ENCODE results near the gene INSL3. TPM values are rescaled to one million over a fixed set of nuclear protein-coding genes. Genes with fewer than 3 reads are reported as not detected.

Gene INSL3
- total RNA-seq, 1 donor from 2014 or later: not detected

- Mint-ChIP-seq H3K27ac (ENCODE audit: unreplicated experiment) (peak overlapping the region; percentile 70), H3K9me3 (ENCODE audit: low read depth) (no peaks in the 10 kb centered on the region), H3K4me1 (ENCODE audit: low read depth) (peaks cover 9% of the 10 kb centered on the region), H3K4me3 (ENCODE audit: unreplicated experiment) (peak overlapping the region; percentile 76), H3K36me3 (ENCODE audit: low read depth) (no peaks in the 10 kb centered on the region), H3K27me3 (ENCODE audit: low read depth) (peaks cover 8% of the 10 kb centered on the region)
- DNase-seq (ENCODE audit: low spot score): no peak
- TF ChIP-seq CTCF (IDR thresholded peaks at IDR 0.05): no peak
These were observed 9.5 kb upstream of the INSL3 start for GRCh38 chr19:17830567-17831418.

- DNase-seq (ENCODE audit: low spot score): no peak
- Mint-ChIP-seq H3K9me3 (ENCODE audit: low read depth) (no peaks in the 10 kb centered on the region), H3K27ac (ENCODE audit: unreplicated experiment) (peak overlapping the region; percentile 70), H3K27me3 (ENCODE audit: low read depth) (peaks cover 11% of the 10 kb centered on the region), H3K4me3 (ENCODE audit: unreplicated experiment) (peak overlapping the region; percentile 76), H3K36me3 (ENCODE audit: low read depth) (no peaks in the 10 kb centered on the region), H3K4me1 (ENCODE audit: low read depth) (peaks cover 5% of the 10 kb centered on the region)
- peak; percentile 10 for TF ChIP-seq CTCF (IDR thresholded peaks at IDR 0.05)
These were observed 8.7 kb upstream of the INSL3 start for GRCh38 chr19:17829855-17830566.

- TF ChIP-seq CTCF (IDR thresholded peaks at IDR 0.05): no peak
- Mint-ChIP-seq H3K9me3 (ENCODE audit: low read depth) (no peaks in the 10 kb centered on the region), H3K27ac (ENCODE audit: unreplicated experiment) (no peak overlapping the region), H3K4me1 (ENCODE audit: low read depth) (peaks cover 5% of the 10 kb centered on the region), H3K27me3 (ENCODE audit: low read depth) (peaks cover 20% of the 10 kb centered on the region), H3K4me3 (ENCODE audit: unreplicated experiment) (no peak overlapping the region), H3K36me3 (ENCODE audit: low read depth) (no peaks in the 10 kb centered on the region)
- no peak for DNase-seq (ENCODE audit: low spot score)
These were observed 5.3 kb upstream of the INSL3 start for GRCh38 chr19:17826508-17827056.

- TF ChIP-seq CTCF (IDR thresholded peaks at IDR 0.05): no peak
- H3K27ac Mint-ChIP-seq (ENCODE audit: unreplicated experiment): no peak overlapping the region
- no peak overlapping the region for H3K4me3 Mint-ChIP-seq (ENCODE audit: unreplicated experiment)
- no peaks in the 10 kb centered on the region for H3K9me3 Mint-ChIP-seq (ENCODE audit: low read depth)
- peaks cover 17% of the 10 kb centered on the region for H3K27me3 Mint-ChIP-seq (ENCODE audit: low read depth)
- DNase-seq (ENCODE audit: low spot score): no peak
- H3K36me3 Mint-ChIP-seq (ENCODE audit: low read depth): no peaks in the 10 kb centered on the region
- H3K4me1 Mint-ChIP-seq (ENCODE audit: low read depth): no peaks in the 10 kb centered on the region
These were observed 3.0 kb upstream of the INSL3 start for GRCh38 chr19:17824339-17824738.

GRCh38 chr19:17817668-17818363, 3.5 kb downstream of the INSL3 start:
- H3K9me3 Mint-ChIP-seq (ENCODE audit: low read depth): no peaks in the 10 kb centered on the region
- no peak for DNase-seq (ENCODE audit: low spot score)
- peaks cover 5% of the 10 kb centered on the region for H3K27me3 Mint-ChIP-seq (ENCODE audit: low read depth)
- H3K4me3 Mint-ChIP-seq (ENCODE audit: unreplicated experiment): no peak overlapping the region
- no peak overlapping the region for H3K27ac Mint-ChIP-seq (ENCODE audit: unreplicated experiment)
- H3K4me1 Mint-ChIP-seq (ENCODE audit: low read depth): no peaks in the 10 kb centered on the region
- H3K36me3 Mint-ChIP-seq (ENCODE audit: low read depth): no peaks in the 10 kb centered on the region
- TF ChIP-seq CTCF (IDR thresholded peaks at IDR 0.05): no peak

Data from chondrocyte (in vitro differentiated cells).